ENCODE measurements around the gene OR51E1.
A peak's percentile ranks its signal among the peaks of the same experiment; 100 is the strongest.

The OR51E1 gene

GRCh38 chr11:4645974-4646373 is 2.2 kb downstream of the OR51E1 start:
- no peak for FAIRE-seq
- DNase-seq (ENCODE audit: extremely low spot score, insufficient read length, low read depth), result no peak

GRCh38 chr11:4647766-4648165 is 4.0 kb downstream of the OR51E1 start:
- no peak for DNase-seq (ENCODE audit: extremely low spot score, insufficient read length, low read depth)
- no peak for FAIRE-seq

- DNase-seq (ENCODE audit: extremely low spot score, insufficient read length, low read depth), result no peak
- FAIRE-seq, result no peak
These were observed 11.0 kb downstream of the OR51E1 start for GRCh38 chr11:4654635-4655369.

- no peak for FAIRE-seq
- no peak for DNase-seq (ENCODE audit: extremely low spot score, insufficient read length, low read depth)
These were observed 15.1 kb downstream of the OR51E1 start for GRCh38 chr11:4658629-4659445.

- no peak for FAIRE-seq
- no peak for DNase-seq (ENCODE audit: extremely low spot score, insufficient read length, low read depth)
These were observed 19.1 kb downstream of the OR51E1 start for GRCh38 chr11:4662876-4663275.

- DNase-seq (ENCODE audit: extremely low spot score, insufficient read length, low read depth) (no peak), FAIRE-seq (no peak)
These were observed 20.4 kb downstream of the OR51E1 start for GRCh38 chr11:4664183-4664582.

GRCh38 chr11:4664786-4665185 is 21.0 kb downstream of the OR51E1 start:
- FAIRE-seq, result no peak
- no peak for DNase-seq (ENCODE audit: extremely low spot score, insufficient read length, low read depth)

- no peak for FAIRE-seq
- DNase-seq (ENCODE audit: extremely low spot score, insufficient read length, low read depth), result no peak
These were observed 21.6 kb downstream of the OR51E1 start for GRCh38 chr11:4665424-4665823.

GRCh38 chr11:4671741-4672140 is 28.0 kb downstream of the OR51E1 start:
- DNase-seq (ENCODE audit: extremely low spot score, insufficient read length, low read depth) (no peak), FAIRE-seq (no peak)

GRCh38 chr11:4672470-4672869 is 28.7 kb downstream of the OR51E1 start:
- FAIRE-seq (no peak), DNase-seq (ENCODE audit: extremely low spot score, insufficient read length, low read depth) (no peak)

GRCh38 chr11:4673781-4674180 is 30.0 kb downstream of the OR51E1 start:
- FAIRE-seq (no peak), DNase-seq (ENCODE audit: extremely low spot score, insufficient read length, low read depth) (no peak)

- FAIRE-seq, result no peak
These were observed 34.2 kb downstream of the OR51E1 start for GRCh38 chr11:4677948-4678347.

GRCh38 chr11:4680341-4680740 is 36.6 kb downstream of the OR51E1 start:
- FAIRE-seq (no peak), DNase-seq (ENCODE audit: extremely low spot score, insufficient read length, low read depth) (no peak)

More at GRCh38 chr11:4677948-4678347, 34.2 kb downstream of the OR51E1 start:
- DNase-seq (ENCODE audit: extremely low spot score, insufficient read length, low read depth), result no peak

- DNase-seq (ENCODE audit: extremely low spot score, insufficient read length, low read depth) (no peak), FAIRE-seq (no peak)
These were observed 39.0 kb downstream of the OR51E1 start for GRCh38 chr11:4682623-4683419.

GRCh38 chr11:4684631-4685285 is 41.0 kb downstream of the OR51E1 start:
- no peak for DNase-seq (ENCODE audit: extremely low spot score, insufficient read length, low read depth)
- FAIRE-seq, result no peak

- FAIRE-seq (no peak), DNase-seq (ENCODE audit: extremely low spot score, insufficient read length, low read depth) (no peak)
These were observed 51.7 kb downstream of the OR51E1 start for GRCh38 chr11:4695442-4695841.

- DNase-seq (ENCODE audit: extremely low spot score, insufficient read length, low read depth) (no peak), FAIRE-seq (no peak)
These were observed 53.8 kb downstream of the OR51E1 start, which contains the start of gene OR51E2 for GRCh38 chr11:4697585-4697984. OR51E2 (minus strand) TSS chr11:4697853; CDS start chr11:4682711, 15,142 bp downstream.

GRCh38 chr11:4699697-4700435 is 56.1 kb downstream of the OR51E1 start:
- peak; percentile 39 for FAIRE-seq
- no peak for DNase-seq (ENCODE audit: extremely low spot score, insufficient read length, low read depth)

GRCh38 chr11:4700436-4700820 is 56.6 kb downstream of the OR51E1 start:
- FAIRE-seq, result no peak
- DNase-seq (ENCODE audit: extremely low spot score, insufficient read length, low read depth), result no peak

Measured in GM18507 (cell line).